ENCODE measurements around the gene MAEA.

DNA sequence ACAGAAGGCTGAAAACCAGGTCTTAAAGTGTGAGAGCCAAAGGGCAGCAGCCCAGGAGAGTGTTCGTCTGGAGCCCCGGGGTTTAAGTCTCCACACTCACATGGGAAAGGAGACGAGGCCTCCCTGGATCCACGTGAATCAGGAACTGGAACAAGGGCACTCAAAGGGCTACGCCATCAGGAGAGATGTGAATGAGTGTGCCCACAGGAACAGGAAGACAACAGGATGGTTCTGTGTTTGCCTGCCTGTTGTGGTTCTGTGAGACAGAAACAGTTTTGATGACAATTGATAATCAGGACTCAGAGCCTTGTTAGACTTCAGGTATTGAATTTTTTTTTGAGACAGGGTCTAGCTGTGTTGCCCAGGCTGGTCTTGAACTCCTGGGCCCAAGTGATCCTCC lies 35.9 kb upstream of the MAEA start:
- TF ChIP-seq, protein P1, sequence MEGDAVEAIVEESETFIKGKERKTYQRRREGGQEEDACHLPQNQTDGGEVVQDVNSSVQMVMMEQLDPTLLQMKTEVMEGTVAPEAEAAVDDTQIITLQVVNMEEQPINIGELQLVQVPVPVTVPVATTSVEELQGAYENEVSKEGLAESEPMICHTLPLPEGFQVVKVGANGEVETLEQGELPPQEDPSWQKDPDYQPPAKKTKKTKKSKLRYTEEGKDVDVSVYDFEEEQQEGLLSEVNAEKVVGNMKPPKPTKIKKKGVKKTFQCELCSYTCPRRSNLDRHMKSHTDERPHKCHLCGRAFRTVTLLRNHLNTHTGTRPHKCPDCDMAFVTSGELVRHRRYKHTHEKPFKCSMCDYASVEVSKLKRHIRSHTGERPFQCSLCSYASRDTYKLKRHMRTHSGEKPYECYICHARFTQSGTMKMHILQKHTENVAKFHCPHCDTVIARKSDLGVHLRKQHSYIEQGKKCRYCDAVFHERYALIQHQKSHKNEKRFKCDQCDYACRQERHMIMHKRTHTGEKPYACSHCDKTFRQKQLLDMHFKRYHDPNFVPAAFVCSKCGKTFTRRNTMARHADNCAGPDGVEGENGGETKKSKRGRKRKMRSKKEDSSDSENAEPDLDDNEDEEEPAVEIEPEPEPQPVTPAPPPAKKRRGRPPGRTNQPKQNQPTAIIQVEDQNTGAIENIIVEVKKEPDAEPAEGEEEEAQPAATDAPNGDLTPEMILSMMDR (IDR thresholded peaks at IDR 0.05; ENCODE audit: low read depth, low read length, poor library complexity, severe bottlenecking) = no peak
- TF ChIP-seq EZH2phosphoT487 (IDR thresholded peaks at IDR 0.05; ENCODE audit: borderline replicate concordance, low read length) = no peak

Measured in DOHH2 (cell line).